Measurements from ENCODE around the gene E2F4.

DNA sequence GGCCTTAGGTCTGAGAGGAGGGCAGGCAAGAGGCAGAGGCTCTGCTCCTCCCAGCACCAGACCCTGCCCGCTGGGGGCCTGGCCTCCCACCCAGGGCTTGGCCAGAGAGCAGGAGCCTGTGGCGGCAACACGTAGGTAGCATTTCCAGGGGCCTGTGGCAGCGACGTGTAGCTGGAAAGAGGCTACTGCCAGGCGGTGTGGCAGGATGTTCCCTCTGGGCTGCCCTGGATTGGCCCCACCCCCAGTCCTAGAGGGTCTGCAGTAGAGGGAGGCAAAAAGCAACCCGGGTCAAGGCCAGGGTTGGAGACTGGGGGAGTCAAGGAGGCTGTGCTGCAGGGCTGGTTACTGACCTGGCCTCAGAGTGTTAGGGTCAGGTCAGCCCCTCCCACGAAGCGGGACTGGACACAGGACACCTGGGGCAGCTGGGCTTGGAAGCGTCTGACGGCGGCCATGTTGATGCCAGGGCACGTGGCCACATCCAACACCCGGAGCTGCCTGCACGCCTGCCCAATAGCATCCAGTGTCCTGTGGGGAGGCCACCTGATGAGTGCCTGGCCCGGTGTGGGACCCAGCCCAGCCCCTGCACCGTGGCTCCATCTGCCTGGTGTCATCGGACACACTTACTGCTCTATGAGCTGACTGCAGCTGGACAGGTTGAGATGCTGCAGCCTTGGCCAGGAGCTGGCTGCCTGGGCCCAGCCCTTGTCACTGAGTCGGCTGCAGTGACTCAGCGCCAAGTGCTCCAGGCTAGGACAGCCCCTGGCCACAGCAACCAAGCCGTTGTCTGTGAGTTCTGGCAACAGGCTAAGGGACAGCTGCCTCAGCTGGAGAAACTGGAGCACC lies 15.5 kb downstream of the E2F4 start:
- TF ChIP-seq, protein P1, sequence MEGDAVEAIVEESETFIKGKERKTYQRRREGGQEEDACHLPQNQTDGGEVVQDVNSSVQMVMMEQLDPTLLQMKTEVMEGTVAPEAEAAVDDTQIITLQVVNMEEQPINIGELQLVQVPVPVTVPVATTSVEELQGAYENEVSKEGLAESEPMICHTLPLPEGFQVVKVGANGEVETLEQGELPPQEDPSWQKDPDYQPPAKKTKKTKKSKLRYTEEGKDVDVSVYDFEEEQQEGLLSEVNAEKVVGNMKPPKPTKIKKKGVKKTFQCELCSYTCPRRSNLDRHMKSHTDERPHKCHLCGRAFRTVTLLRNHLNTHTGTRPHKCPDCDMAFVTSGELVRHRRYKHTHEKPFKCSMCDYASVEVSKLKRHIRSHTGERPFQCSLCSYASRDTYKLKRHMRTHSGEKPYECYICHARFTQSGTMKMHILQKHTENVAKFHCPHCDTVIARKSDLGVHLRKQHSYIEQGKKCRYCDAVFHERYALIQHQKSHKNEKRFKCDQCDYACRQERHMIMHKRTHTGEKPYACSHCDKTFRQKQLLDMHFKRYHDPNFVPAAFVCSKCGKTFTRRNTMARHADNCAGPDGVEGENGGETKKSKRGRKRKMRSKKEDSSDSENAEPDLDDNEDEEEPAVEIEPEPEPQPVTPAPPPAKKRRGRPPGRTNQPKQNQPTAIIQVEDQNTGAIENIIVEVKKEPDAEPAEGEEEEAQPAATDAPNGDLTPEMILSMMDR (IDR thresholded peaks at IDR 0.05), result no peak
- TF ChIP-seq POLR2A (IDR thresholded peaks at IDR 0.05), result no peak

All from body of pancreas (tissue), 4 donors.